ENCODE results near the gene FKBP5. TPM values are rescaled to one million over a fixed set of nuclear protein-coding genes. Genes with fewer than 3 reads are reported as not detected.
"Not testable (repeated sequence)": the region's sequence is repeated elsewhere in the genome, so short reads cannot be mapped to it uniquely, and the experiment has no call there.

FKBP5 gene
- total RNA-seq, 1 donor from 2014 or later, result 156 TPM

DNA sequence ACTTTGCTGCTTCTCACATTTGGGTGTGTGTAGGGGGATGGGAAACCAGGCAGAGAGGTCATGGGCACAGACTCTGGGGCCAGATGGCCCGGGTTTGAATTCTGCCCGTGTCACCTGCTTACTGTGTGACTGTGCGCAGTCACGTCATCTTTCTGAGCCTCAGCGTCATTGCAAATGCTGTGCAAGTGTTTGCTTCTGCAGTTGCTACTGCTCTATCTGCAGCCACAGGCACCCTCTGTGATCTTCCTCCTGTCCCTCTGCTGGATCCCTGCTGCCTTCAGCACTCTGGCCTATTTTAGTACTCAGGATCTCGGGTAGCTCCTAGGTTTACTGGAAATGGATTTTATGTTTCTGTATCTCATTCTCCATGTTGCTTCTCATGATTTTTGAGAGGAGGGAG lies 135.4 kb downstream of the FKBP5 start:
- no peak for DNase-seq (ENCODE audit: low spot score)

DNA sequence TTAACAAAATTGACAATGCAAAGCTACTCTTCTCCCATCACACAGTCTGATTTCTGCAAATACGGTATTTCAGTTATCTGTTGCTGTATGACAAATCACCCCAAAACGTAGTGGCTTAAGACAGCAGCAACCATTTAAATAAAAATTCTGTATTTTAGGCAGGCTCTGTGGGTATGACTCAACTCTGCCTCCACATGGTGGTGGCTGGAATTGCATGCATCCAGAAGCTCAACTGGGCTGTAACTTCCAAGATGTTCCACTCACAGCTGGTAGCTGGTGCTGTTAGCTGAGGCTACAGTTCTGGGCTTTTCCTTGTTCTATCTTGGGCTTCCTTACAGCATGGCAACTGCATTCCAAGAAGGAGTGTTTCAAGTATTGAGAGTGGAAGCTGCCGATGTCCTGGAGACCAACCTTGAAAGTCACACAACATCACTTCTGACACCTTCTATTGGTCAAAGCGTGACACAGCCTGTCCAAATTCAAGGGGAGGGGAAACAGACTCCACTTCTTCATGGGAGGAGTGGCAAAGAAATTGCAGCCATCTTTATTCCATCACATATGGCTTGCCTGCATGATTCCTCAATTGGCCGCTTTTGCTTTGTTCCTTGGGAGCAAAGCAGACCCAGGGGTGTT lies 136.3 kb downstream of the FKBP5 start:
- peak; percentile 89 for ATAC-seq
- DNase-seq (ENCODE audit: low spot score), result no peak

More for the DNA sequence above, 135.4 kb downstream of the FKBP5 start:
- ATAC-seq, result no peak

DNA sequence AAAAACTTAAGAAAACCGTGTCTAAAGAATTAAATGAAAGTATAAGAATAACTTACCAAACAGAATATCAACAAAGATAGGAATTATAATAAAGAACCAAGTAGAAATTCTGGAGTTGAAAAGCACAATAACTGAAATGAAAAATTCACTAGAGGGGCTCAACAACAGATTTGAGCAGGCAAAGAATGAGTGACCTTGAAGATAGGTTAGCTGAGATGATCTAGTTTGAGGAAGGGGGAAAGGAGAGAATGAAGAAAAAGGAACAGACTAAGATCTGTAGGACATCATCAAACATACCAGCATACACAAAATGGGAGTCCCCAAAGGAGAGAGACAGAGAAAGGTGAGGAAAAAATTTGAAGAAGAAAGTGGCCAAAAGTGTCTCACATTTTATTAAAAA lies 138.3 kb downstream of the FKBP5 start:
- DNase-seq (ENCODE audit: low spot score) (no peak), ATAC-seq (no peak)

DNA sequence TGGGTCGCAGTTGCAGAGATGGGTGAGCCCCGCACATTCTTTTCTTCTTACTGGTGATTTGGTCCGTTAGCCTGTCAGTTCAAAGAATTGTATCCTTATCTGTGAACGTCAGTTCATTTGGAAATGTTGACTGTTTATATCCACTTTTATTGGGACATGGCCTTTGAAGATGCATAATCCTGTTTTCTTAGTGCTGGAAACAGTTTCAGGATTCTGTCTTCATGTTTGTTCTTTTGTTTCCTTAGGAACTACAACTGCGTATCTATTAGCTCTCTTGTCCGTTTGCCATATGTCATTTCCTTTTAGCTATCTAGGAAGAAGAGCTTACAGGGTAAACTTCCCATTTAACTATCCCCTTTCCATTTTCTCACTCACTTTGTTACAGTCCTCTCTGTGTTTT lies 141.0 kb downstream of the FKBP5 start:
- no peak for DNase-seq (ENCODE audit: low spot score)
- no peak for ATAC-seq

DNA sequence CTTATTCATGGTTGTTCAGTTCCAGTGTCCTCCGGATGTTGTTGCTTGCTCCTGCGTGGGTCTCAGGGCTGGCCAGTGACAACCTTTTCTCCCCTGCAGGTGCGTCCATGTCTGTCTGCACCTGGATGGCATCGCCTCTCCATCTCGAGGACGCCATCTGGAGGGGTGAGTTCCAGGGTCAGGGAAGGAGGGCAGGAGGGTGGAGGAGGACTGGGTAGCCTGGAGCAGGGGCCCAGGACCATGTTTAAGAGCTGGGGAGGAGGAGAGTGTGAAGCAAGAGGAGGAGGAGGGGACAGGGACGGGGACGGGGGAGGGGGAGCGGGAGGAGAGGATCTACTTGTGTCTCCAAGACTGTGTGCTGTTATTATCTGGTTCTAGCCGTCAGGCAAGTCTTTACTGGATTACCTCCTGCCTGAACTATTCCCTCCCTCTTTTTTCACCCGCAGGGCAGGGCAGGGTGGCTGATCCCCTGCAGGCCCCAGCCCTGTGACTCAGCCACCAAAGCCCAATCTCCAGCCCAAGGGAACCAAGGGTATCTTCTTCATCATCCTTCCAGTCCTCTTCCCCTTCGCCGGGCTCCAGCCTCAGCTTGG lies 143.8 kb downstream of the FKBP5 start:
- DNase-seq (ENCODE audit: low spot score) (no peak), ATAC-seq (no peak)

DNA sequence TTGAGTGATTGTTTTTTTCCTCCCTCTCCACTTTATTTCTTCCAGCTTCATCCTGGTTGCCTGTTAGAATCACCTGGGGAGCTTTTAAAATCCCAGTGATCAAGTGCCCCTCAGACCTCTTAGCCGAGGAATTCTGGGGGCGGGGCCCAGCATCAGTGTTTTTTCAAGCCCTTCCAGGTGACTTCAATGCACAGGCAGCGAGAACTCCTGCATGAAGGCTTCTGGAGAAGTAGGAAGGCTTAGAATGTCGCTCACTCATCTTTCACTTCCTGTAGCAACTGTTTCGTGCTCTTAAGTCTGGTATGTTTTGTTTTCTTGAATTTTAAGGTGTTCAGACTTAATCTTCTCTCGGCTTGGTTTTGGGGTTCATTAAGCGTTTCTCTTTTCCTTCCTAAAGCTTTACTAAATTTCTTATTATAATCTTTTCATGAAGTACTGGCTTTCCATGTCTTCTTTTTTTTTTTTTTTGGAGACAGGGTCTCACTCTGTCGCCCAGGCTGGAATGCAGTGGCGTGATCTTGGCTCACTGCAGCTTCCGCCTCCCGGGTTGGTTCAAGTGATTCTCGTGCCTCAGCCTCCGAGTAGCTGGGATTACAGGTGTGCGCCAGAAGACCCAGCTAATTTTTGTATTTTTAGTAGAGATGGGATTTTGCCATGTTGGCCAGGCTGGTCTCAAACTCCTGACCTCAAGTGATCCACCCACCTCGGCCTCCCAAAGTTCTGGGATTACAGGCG lies 145.1 kb downstream of the FKBP5 start:
- DNase-seq (ENCODE audit: low spot score) (no peak), ATAC-seq (no peak)

DNA sequence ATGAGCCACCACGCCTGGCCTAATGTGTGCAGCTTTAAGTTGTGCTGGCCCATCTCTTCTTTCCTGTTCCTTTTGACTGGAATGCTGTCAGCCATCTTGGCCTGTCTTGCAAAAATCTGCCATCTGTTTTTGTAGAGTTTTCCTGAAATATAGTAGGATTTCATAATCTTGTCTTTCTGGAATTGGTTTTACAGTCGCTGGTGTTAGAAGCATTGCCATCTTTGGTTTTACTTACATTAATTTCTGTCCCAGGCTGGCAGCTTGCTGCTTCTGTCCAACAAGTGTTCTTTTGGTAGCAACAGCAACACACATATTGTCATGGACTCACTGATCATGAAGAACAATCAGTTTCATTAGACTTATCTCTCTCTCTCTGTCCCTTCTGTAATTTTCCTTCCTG lies 146.9 kb downstream of the FKBP5 start:
- ATAC-seq (no peak), DNase-seq (ENCODE audit: low spot score) (no peak)

DNA sequence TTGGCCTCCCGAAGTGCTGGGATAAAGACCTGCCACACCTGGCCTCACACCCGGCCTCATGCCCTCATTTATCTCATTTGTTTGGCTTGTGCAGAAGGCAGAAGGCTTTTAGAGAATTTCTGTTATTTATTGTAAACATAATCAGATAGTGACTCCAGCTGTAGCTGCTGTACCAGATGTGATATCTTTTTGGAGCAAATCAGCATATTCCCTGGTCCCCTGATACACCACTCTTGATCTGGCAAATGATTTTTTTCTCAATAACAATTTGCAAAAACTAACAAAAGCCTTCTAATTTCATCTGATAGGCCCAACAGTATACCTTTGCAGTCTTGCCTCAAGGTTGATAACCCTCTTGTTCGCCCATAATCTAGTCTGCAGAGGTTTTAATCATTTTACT lies 149.5 kb downstream of the FKBP5 start:
- ATAC-seq (no peak), DNase-seq (ENCODE audit: low spot score) (no peak)

DNA sequence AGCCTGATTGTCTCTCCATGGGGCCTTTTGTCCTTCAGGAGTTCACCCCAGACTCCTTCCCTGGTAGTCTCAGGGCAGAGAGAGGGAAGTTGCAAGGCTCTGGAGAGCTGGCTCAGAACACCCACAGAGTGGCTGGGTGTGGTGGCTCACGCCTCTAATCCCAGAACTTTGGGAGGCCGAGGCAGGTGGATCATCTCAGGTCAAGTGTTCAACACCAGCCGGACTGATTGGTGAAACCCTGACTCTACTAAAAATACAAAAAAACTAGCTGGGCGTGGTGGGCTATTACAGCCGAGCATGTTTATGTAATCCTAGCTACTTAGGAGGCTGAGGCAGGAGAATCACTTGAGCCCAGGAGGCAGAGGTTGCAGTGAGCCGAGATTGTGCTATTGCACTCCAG lies 152.9 kb downstream of the FKBP5 start:
- not testable (repeated sequence) for DNase-seq (ENCODE audit: low spot score); ATAC-seq

DNA sequence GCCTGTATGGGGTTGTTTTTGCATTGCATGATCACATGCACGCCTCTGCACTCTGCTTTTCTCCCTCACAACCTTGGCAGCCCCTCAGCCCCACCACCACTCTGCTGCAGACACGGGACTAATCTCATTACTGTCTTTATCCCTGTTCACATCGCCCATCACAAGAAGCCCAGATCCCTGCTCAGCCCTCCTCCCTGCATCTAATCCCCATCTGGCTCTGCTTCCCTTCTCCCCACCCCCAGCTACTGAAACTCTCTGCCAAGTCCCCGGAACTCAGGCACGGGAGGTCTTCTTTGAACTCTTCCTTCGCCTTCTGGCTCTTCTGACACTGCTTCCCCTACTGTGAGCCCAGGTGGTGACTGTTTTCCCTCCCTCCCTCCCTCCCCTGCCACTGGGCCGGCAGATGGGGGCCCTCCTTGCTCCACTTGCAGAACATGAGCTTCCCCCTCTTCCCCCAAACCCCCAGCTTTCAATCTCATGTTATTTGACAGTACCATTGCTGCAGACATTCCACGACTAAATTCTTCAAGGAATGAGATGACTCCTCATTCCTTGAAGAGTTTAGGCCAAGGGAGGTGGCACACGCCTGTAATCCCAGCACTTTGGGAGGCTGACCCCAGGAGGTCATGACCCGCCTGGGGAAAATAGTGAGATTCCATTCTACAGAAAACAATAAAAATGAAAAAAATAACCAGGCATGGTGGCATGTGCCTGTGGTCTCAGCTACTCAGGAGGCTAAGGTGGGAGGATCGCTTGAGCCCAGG lies 154.1 kb downstream of the FKBP5 start:
- DNase-seq (ENCODE audit: low spot score) (no peak), ATAC-seq (no peak)

DNA sequence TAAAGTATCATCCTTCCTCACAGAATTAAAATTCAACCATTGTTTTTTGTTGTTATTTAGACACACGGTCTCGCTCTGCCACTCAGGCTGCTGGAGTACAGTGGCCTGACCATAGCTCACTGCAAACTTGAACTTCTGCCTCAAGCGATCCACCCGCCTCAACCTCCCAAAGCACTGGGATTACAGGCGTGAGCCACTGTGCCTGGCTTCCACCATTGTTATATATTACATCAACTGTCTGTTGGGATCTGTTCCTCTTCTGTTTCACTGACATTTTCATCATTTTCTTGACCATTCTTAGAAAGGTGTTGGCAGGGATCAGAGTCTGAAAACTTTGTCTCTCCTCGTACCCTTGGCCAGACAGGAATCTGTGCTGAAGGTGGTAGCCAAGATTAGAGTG lies 154.7 kb downstream of the FKBP5 start:
- no peak for ATAC-seq

DNA sequence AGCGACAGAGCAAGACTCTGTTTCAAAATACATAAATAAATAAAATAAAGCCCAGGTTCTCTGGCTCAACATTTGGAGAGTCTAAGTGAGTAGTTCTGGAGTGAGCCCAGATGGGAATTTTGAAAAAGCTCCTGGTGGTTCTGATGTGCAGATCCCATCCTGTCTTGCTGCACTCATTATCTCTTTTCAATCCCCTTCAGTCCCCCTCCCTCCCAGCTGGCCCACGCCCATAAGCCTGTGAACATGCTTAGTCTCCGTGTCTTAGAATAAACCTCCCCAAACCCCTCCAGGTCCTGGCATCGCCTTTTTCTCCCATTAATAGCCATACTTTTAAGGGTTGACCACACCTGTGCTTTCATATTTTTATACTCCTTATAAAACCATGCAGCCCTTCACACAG lies 156.6 kb downstream of the FKBP5 start:
- no peak for DNase-seq (ENCODE audit: low spot score)

More for the DNA sequence above, 154.7 kb downstream of the FKBP5 start:
- no peak for DNase-seq (ENCODE audit: low spot score)

DNA sequence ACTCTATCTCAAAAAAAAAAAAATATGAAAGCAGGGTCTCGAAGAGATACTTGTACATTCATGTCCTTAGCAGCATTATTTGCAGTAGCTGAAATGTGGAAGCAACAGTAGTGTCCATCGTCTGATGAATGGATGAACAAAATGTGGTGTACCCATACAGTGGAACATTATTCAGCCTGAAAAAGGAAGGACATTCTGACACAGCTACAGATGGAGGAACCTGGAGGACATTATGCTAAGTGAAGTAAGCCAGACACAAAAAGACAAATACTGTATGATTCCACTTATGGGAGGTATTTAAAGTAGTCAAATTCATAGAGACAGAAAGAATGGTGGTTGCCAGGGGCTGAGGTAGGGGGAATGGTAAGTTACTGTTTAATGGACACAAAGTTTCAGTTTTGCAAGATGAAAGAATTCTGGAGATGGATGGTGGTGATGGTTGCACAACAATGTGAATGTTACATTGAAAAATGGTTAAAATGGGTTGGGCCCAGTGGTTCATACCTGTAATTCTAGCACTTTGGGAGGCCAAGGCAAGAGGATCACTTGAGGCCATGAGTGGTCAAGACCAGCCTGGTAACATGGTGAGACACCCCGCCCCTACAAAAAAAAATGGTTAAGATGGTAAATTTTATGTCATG lies 164.2 kb downstream of the FKBP5 start:
- no peak for ATAC-seq
- DNase-seq (ENCODE audit: low spot score), result no peak

More for the DNA sequence above, 156.6 kb downstream of the FKBP5 start:
- ATAC-seq, result no peak

Other genes starting within 250 kb of the FKBP5 start
- 1.1 TPM for gene FANCE, start 236.6 kb downstream of the FKBP5 start, total RNA-seq
- 411 TPM for gene RPL10A, start 220.5 kb downstream of the FKBP5 start, total RNA-seq
- gene TEAD3, start 191.8 kb downstream of the FKBP5 start, total RNA-seq, result 6.3 TPM
- gene TULP1, start 176.0 kb downstream of the FKBP5 start, total RNA-seq, result not detected
- gene ARMC12, start 48.1 kb upstream of the FKBP5 start, total RNA-seq, result 4.6 TPM
- not detected for gene CLPSL2, start 87.7 kb upstream of the FKBP5 start, total RNA-seq
- not detected for gene CLPSL1, start 92.1 kb upstream of the FKBP5 start, total RNA-seq
- 6.6 TPM for gene CLPS, start 108.4 kb upstream of the FKBP5 start, total RNA-seq
- gene LHFPL5, start 116.4 kb upstream of the FKBP5 start, total RNA-seq, result not detected
- 22.9 TPM for gene SRPK1, start 232.2 kb upstream of the FKBP5 start, total RNA-seq